ENCODE measurements around the gene STXBP3.

GRCh38 chr1:108848806-108849205, 102.3 kb downstream of the STXBP3 start:
- TF ChIP-seq, protein P1, sequence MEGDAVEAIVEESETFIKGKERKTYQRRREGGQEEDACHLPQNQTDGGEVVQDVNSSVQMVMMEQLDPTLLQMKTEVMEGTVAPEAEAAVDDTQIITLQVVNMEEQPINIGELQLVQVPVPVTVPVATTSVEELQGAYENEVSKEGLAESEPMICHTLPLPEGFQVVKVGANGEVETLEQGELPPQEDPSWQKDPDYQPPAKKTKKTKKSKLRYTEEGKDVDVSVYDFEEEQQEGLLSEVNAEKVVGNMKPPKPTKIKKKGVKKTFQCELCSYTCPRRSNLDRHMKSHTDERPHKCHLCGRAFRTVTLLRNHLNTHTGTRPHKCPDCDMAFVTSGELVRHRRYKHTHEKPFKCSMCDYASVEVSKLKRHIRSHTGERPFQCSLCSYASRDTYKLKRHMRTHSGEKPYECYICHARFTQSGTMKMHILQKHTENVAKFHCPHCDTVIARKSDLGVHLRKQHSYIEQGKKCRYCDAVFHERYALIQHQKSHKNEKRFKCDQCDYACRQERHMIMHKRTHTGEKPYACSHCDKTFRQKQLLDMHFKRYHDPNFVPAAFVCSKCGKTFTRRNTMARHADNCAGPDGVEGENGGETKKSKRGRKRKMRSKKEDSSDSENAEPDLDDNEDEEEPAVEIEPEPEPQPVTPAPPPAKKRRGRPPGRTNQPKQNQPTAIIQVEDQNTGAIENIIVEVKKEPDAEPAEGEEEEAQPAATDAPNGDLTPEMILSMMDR (IDR thresholded peaks at IDR 0.05), result no peak
- no peak for TF ChIP-seq POLR2A (IDR thresholded peaks at IDR 0.05)

Measured in uterus (tissue), 2 donors.